ENCODE results near the gene ARV1.
A peak's percentile ranks its signal among the peaks of the same experiment; 100 is the strongest.
"Not testable (repeated sequence)": the region's sequence is repeated elsewhere in the genome, so short reads cannot be mapped to it uniquely, and the experiment has no call there.

ARV1 gene

GRCh38 chr1:231020139-231020601 lies 41.3 kb downstream of the ARV1 start:
- DNase-seq (ENCODE audit: low spot score), result no peak

GRCh38 chr1:231020816-231021215 lies 41.9 kb downstream of the ARV1 start:
- DNase-seq (ENCODE audit: low spot score), result no peak

DNA sequence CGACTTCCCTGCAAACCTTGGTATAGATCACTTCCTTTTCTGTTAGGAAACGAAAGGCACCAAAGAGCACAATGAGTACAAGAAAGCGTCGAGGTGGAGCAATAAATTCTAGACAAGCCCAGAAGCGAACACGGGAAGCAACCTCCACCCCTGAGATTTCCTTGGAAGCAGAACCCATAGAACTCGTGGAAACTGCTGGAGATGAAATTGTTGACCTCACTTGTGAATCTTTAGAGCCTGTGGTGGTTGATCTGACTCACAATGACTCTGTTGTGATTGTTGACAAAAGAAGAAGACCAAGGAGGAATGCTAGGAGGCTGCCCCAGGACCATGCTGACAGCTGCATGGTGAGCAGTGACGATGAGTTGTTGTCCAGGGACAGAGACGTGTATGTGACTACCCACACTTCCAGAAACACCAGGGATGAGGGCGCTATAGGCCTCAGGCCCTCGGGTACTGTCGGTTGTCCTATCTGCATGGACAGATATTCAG lies 42.7 kb downstream of the ARV1 start:
- DNase-seq (ENCODE audit: low spot score), result no peak

- not testable (repeated sequence) for DNase-seq (ENCODE audit: low spot score)
These were observed 43.6 kb downstream of the ARV1 start for GRCh38 chr1:231022543-231022942.

DNA sequence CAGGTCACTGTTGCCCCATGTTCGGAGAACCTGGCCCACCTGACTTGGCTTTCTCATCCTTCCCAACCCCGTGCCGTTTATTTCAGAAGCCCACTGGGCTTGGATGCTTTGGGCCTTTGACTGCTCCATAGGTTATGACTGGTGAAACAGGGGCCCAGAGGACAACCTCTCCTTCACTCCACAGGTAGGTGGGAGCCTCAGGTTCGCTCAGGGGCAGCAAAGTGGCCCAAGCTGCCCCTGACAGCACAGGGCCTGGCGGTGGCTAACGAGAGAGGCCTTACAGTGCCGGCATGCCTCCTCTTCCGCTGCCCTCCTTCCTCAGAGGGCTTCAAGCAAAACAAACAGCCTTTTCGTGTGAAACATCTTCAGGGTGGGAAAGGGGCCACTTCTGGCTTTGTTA lies 44.3 kb downstream of the ARV1 start:
- no peak for DNase-seq (ENCODE audit: low spot score)

GRCh38 chr1:231026576-231026975 lies 47.7 kb downstream of the ARV1 start:
- no peak for DNase-seq (ENCODE audit: low spot score)

DNA sequence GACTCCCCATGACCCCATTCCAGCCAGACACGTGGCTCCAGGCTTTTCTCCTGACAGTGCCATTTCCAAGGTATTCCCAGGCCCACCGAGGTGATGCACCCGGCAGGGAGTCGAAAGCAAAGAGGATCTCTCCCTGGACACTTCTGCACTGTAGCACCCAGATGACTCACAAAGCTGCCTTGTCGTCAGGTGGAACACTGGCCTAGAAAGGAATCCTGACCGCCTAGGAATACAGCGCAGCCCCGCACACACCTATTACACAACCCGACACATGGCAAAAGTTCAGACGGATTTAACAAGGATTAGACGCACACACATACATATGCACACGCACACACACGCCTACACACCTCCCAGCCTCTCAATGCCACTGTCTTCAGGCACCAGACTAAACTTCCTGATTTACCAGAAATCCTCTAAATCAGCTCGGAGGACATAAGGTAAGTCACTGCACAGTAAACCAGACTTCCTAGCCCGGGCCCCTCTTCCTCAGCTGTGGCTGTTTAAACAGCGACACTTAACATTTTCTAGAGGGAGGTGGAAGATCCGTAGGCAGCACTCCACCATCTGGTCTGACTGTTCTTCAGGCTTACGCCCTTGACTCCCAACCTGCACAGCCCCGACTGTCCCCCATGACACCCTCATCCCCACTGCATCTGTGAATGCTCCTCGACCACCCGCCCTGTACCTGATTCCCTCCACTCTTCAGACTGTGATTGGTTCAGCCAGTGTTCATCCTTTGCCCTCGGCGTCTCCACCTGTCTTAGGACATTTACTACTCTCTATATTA lies 48.4 kb downstream of the ARV1 start:
- no peak for DNase-seq (ENCODE audit: low spot score)

DNA sequence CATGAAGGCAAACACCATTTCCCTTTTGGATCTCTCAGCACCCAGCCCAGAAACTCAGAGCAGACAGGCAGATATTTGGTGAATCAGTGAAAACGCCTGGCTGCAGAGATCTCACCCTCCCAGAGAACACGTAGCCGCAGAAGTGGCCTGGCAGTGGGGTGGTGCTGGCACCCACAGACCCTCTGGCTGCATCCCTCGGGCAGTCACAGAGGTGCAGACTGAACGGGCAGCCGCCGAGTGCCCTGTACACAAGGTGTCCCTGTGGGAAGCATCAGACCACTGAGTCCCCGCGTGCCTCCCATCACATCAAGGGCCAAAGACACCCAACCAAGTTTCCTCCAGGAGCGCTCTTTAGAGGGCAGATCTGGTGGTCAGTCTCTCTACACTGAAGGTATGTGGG lies 49.1 kb downstream of the ARV1 start:
- no peak for DNase-seq (ENCODE audit: low spot score)

DNA sequence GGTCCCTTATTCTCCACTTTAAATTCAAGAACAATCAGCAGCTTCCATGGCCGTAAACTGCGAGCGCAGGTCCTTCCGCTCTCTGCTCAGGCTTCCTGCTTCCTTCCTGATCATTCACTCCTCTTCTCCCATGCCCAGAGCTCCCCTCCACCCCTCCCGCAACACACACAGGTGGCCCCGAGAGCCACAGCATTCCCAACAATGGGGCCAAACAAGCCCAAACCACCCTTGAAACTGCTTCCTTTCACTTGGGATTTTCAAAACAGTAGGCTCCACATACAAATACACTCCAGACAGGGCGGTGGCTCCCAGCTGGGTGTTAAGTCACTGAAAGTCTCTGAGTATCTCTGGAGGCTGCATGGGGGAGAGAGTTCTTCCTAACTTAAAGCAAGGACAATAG lies 49.8 kb downstream of the ARV1 start:
- no peak for DNase-seq (ENCODE audit: low spot score)

DNA sequence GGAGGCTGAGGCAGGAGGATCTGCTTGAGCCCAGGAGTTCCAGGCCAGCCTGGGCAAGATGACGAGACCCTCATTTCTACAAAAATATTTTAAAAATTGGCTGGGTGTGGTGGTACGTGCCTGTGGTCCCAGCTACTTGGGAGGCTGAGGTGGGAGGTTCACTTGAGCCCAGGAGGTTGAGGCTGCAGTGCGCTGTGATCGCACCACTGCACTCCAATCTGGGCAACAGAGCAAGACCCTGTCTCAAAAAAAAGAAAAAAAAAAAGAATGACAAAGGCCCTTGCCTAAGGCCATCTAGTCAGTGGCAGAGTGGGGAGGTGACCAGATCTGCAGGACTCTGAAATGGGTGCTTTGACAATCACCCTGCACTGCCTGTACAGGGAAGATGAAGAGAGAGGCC lies 50.4 kb downstream of the ARV1 start:
- not testable (repeated sequence) for DNase-seq (ENCODE audit: low spot score)

DNA sequence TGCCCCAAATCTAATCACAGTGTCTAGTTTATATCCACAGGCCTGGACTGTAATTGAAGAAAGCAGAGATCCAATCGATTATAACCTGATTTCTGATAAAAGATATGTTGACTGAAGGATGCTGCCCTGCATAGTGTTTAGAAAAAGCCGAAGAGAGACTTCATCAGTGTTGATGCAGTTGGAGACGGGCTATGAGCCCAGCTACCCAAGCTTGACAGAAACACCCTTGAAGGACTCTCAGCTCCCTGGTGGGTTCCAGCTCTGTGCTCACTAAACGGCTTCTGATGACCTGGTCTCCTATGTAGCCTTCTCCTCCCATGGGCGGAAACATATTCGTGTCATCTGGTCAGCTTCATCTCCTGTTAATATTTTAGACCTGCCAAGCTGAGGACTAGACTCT lies 50.9 kb downstream of the ARV1 start:
- DNase-seq (ENCODE audit: low spot score), result no peak

DNA sequence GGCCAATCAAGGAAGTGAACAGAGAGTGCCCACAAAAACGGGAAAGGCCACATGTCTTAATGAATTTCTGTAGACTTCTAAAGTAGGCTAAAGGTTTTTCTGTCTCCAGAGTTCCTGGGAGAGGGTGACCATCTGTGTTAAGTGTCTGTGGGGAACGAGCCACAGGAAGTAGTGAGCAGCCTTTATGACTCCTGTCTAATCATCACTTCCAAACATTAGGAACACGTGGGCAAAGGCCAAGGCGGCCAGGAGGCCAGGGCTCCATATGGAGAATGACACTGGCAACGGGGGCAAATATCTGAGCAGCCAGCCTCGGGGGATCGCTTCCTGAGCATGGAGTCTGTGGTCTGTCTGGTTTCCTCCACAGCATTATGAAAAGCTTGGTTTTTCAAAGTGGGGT lies 54.1 kb downstream of the ARV1 start:
- no peak for DNase-seq (ENCODE audit: low spot score)

GRCh38 chr1:231035799-231036198 lies 56.9 kb downstream of the ARV1 start:
- DNase-seq (ENCODE audit: low spot score), result no peak

DNA sequence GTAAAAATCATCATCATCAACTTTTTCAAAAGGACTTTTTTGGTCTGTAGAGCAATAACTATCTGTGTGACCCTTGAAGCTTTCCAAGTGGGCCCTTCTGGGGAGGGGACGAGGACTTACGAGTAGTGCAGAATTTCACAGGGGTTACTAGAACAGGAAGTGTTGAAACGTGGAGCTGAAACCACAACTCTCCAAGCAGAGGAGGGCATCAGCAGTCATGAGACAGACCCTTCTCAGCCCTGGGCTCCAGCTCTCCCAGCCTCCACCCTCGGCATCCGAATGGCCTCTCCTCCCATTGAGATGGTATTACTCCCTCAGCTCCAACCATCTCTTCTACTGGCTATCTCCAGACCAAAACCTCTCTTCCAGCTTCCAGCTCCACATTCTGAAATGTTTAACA lies 57.5 kb downstream of the ARV1 start:
- DNase-seq (ENCODE audit: low spot score), result no peak

GRCh38 chr1:231037585-231038517 lies 59.0 kb downstream of the ARV1 start:
- no peak for DNase-seq (ENCODE audit: low spot score)

DNA sequence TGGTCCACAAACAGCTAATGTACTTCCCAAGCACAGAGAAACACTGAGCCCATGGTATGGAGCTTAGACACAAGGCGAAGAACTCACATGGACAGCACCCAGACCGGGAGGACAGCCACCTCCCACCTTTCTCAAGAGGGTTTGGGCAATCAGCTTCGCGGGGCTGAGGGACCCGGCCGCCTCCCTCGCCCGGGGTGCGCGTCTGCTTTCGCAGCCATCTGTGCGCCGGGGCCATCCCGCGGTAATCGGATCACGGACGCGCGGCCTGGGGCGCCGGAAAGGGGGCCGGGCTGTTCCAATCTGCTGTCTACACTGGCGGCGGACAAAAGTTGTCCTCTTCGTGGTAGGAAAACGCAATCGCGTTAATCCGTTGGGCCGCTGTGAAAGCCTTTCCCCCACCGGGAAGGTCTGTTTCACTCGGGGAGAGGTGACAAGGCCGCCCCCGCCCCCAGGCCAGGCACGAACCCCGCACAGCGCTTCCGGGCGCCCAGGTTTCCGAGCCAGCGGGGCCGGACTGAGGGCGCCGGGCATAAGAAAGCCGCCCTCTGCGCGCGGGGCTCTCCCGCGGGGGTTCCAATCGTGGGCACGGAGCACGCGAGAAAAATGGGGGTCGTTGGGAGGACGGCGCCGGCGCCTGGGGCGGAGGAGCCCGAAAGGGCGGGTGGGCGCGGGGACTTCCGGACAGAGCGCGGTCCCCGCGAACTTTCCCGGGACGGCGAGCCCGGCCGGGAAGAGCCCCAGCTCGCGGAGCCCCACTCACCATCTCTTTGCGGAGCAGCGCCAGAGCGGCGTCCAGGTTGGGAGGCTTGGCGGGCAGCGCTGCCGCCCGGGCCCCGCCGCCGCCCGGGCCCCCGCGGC lies 60.5 kb downstream of the ARV1 start:
- DNase-seq (ENCODE audit: low spot score), result peak; percentile 74

- peak; percentile 93 for DNase-seq (ENCODE audit: low spot score)
These were observed 61.3 kb downstream of the ARV1 start, which contains the start of gene FAM89A for GRCh38 chr1:231040019-231040799. TSS of gene FAM89A (minus strand) at chr1:231040254. CDS start at chr1:231040211, 43 bp downstream.

DNA sequence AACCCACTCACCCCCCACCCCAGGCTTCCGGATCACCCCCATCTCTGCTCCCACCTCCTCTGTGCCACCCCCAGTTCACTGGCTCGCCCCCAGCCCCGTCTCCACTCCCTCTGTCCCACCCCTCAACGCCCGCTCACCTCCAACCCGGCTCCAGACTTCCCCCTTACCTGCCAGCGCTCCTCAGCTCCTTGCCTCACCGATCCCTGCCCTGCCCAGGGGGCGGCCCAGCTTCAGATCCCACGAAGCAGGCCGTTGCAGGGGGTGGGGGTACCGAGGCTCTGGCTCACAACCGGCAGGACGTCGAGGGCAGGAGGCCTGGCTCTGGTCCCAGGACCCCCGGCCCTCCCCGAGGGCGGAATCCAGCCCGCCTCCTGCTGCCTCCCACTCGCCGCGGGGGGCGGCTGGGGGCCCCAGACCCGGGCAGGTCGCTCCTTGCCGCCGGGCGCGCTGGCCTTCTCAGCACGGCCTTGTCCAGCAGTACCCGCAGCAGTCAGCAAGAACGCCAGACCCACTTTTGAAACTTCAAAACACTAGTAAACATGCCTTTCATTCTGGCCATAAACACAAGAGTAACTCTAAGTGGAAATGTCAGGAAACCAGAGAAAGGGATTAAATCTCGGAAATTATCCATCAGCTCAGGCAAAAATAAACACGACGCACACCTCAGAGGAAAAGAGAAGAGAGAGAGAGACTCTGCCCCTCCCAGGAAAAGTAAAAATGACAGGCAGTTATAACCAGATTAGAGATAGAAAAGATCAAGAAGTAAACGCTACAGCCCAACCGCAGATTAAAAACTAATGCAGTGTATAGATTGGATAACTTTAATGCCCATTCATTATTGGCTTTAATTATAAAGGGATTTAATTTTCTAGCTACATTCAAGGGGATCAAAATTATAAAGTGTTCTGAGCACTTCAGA lies 62.2 kb downstream of the ARV1 start:
- DNase-seq (ENCODE audit: low spot score), result peak; percentile 37

DNA sequence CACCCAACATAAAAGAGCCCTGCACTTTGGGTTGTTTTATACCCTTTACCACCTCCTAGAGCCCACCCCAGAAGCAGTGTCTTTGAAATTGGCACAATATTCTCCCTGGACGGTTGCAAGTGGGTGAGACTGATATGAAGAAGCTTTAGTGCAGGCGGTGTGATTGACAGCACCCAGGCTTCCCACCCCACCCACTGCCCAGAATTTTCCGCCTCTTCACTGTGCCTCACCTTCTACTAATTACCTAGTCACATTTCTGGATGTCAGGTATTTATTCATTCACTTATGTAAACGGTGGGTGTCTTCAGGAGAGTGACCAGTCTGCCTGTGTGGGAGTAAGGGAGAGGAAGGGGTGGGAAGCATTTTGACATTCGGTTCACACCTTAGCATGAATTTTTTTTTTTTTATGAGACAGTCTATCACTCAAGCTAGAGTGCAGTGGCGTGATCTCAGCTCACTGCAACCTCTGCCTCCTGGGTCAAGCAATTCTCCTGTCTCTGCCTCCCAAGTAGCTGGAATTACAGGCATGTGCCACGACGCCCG lies 62.9 kb downstream of the ARV1 start:
- DNase-seq (ENCODE audit: low spot score), result no peak

DNA sequence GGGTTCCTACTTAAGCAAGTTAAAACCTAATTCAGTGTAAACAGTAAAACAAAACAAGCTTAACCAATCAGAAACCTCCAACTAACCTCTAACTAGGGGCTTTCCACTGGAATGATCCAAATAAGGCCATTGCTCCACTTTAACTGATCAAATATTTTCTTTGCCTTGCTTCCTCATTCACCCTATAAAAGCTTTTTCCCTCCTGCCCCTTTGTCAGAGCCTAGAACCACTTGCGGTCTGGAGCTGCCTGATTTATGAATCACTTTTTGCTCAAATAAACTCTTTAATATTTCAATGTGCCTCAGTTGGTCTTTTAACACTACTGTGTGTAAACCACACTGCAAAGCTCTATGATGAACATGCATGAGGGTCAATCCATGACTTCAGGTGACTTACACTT lies 65.7 kb downstream of the ARV1 start:
- DNase-seq (ENCODE audit: low spot score), result no peak
